Mesenteric fat pad (tissue), 1 donor: ENCODE measurements around the gene PTRHD1. TPM values are rescaled to one million over a fixed set of nuclear protein-coding genes. Genes with fewer than 3 reads are reported as not detected.

Source experiments
- DNase-seq: peaks from one replicate; pipeline ENCODE4 v3.0.0-alpha.2; 2020; ENCODE audit warnings: low spot score
- total RNA-seq: library from RNA; stranded (reverse); fragmentation: NEBNext Ultra II Directional; extraction: Animal tissue kit (Norgen Biotek cat#: 25700); gene quantifications from one replicate; pipeline ENCODE4 v1.2.1, GENCODE V29; 2021
- donor health status: DM: yes; HTN: yes; CAD: no.

PTRHD1 gene
- total RNA-seq, 1 donor from 2014 or later, result 12.9 TPM

DNA sequence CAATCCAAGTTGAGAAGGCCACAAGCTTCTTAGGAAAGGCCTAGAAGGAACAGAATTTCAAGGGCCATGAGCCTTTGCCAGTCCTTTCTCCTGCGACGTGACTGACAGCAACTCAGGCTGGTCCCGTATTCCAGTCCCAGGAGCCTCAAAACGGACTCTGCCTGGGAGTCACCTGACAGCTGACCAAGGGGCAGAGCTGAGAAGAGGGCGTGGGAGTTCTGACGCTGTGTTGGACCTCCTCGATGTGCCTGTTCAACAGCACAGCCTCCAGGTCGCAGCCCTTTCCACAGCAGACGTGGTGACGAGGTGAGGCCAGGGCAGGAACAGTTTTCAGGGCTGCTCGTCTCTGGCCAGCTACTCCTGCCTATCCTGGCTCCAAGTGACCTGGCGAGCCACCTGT is 37.6 kb upstream of the PTRHD1 start:
- peak; percentile 81 for DNase-seq

DNA sequence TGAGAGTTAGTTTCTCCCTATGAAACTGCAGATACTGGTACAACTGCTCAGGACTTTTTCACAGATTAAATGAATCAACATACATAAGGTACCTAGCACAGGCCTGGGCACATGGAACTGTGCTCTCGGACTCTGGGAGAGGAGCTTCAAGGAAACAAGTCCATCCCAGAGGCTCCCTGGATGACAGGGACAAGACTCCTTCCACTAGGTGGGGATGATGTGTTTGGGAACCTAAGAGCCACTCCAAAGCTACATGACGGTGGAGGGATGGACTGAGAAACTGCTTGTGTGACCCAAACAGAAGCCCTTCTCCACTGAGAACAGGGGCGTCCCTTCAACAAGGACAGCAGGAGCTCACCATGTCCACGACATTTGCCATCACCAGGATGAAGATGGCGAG is 37.2 kb upstream of the PTRHD1 start:
- DNase-seq, result no peak

DNA sequence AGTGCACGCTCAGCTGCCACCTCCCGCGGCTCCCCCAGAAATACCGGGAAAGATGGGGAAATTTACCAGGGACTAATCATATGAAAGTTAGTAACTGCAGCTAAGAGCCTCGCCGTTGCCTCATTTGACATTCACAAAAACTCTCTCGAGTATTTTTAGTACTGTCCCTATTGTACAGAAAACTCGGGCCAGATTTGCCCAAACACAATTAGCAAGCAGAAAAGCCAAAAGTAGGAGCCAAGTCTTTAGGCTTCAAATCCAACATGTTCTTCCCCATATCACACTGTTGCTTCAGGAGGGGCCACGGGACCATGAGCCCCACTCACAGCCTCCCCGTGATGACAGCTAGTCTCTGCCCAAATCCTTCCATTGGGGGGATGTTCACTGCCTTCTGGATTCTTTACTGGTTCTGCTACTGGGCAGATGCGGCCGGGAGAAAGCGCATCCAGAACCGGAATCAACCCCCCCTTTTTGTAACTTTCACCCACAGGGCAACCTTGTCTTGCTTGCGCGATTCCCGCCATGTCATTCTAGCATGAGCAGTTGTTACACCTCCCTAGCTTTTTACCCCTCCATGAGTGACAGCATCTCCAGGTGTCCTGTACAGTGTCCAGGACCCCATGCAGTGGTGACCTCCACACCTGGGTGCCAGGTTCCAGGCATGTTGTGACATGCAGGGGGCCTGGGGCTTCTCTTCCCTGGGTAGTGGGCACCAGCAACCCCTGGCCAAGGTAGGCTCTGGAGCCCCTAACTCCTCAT is 35.2 kb upstream of the PTRHD1 start:
- peak; percentile 53 for DNase-seq

- DNase-seq, result peak; percentile 84
Observed at GRCh38 chr2:24827321-24828237, 34.4 kb upstream of the PTRHD1 start.

DNA sequence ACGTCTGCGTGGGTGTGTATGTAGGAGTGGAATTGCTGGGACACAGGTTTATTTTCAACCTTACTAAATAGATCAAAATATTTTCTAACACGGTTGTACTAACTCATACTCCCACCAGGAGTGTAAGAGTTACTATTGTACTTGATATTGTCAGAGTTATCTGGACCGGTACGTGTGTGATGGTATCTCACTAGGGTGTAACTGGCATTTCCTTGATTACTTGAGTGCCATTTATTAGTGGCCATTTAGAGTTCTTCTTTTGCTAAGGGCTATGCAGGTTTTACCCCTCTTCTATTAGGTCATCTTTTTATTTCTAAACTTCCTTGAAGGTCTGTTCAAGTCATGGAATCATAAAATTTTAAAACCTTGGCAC is 33.6 kb upstream of the PTRHD1 start:
- DNase-seq, result no peak

DNA sequence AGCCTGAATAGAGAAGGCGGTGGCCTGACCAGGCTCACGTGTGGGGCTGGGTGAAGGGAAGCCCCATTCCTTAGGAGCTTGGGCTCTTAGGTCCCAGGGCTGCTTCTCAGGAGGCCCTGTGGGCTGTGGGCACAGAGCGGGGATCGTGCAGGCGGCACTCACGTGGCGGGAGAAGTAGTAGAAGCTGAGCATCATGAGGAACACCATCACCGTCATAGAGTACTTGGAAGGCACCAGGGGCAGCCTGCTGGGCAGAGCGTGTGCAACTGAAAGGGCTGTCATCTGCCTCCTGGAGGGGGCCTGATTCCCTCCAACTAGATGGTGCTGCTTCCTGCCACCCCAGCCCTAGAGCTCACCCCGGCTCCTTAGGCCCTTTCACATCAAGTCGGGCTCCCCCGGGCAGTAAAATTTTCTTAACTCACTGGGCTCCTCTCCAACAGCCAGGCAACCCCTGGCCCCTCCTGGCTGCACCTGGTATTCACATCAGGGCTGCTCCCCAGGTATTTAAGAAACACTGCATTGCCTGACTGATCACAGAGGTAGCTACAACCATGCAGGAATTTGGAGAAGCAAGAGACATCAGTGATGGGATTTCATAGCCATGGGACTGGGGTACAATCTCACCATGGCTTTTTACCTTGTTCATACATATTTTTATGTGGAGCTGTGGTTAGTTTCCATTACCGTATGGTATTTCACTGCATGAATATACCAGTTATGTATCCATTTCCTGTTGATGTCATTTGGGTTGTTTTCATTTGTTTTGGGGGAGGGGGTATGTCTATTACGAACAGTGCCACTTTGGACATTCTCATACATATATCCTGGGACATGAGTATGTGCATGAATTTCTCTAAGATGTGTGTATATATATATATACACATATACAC is 32.9 kb upstream of the PTRHD1 start:
- DNase-seq, result peak; percentile 64

- DNase-seq, result peak; percentile 59
Observed at GRCh38 chr2:24824966-24825882, 32.0 kb upstream of the PTRHD1 start.

- peak; percentile 55 for DNase-seq
Observed at GRCh38 chr2:24824071-24824588, 30.9 kb upstream of the PTRHD1 start.

- peak; percentile 60 for DNase-seq
Observed at GRCh38 chr2:24822049-24822706, 29.0 kb upstream of the PTRHD1 start.

GRCh38 chr2:24821433-24821891 is 28.3 kb upstream of the PTRHD1 start:
- DNase-seq, result peak; percentile 72

- DNase-seq, result peak; percentile 57
Observed at GRCh38 chr2:24820598-24821432, 27.6 kb upstream of the PTRHD1 start.

- DNase-seq, result peak; percentile 18
Observed at GRCh38 chr2:24820175-24820513, 27.0 kb upstream of the PTRHD1 start.

GRCh38 chr2:24819442-24820174 is 26.4 kb upstream of the PTRHD1 start:
- DNase-seq, result peak; percentile 82

- peak; percentile 49 for DNase-seq
Observed at GRCh38 chr2:24818721-24819167, 25.6 kb upstream of the PTRHD1 start.

GRCh38 chr2:24816884-24817283 is 23.7 kb upstream of the PTRHD1 start:
- DNase-seq, result no peak

- DNase-seq, result no peak
Observed at GRCh38 chr2:24816404-24816803, 23.2 kb upstream of the PTRHD1 start.

GRCh38 chr2:24815171-24815570 is 22.0 kb upstream of the PTRHD1 start:
- DNase-seq, result no peak

GRCh38 chr2:24814516-24814915 is 21.3 kb upstream of the PTRHD1 start:
- DNase-seq, result no peak
